OCI-LY7 (cell line): ENCODE results near the gene TBX15. TPM values are rescaled to one million over a fixed set of nuclear protein-coding genes. Genes with fewer than 3 reads are reported as not detected.

Experiments used
- BruUV-seq: library from RNA; stranded (reverse); fragments of 400-500 nt; replicated peaks from 2 replicates; lab custom pipeline; 2021; lab: Mats Ljungman, UMichigan
- CTCF ChIA-PET: fragments of 300-600 bp; sonication (Branson Sonifier 250); formaldehyde crosslinking; loops from one replicate; lab custom pipeline; 2022; ENCODE audit warnings: antibody characterized with exemption; ENCODE audit not compliant: unreplicated experiment; lab: Charles Lee
- POLR2A ChIA-PET: fragments of 300-600 bp; sonication (Branson Sonifier 250); formaldehyde crosslinking; loops from one replicate; lab custom pipeline; 2022; ENCODE audit warnings: antibody characterized with exemption; lab: Charles Lee
- DNase-seq: peaks from one replicate; pipeline ENCODE4 v3.0.0-alpha.2; 2015; ENCODE audit warnings: low spot score
- H2AFZ ChIP-seq: fragments of 200-600 bp; sonication (generic), shearing (Covaris generic); 2 replicates; pipeline ENCODE4 v1.6.1; 2014; ENCODE audit warnings: mild to moderate bottlenecking, antibody characterized with exemption, low read length, moderate library complexity
- H3K27ac ChIP-seq: fragments of 200-600 bp; sonication (generic); 2 replicates; pipeline ENCODE4 v1.5.1; 2014; ENCODE audit warnings: mixed run types, low read depth, mild to moderate bottlenecking, moderate library complexity, low read length, inconsistent platforms; ENCODE audit not compliant: poor library complexity, severe bottlenecking
- H3K36me3 ChIP-seq: fragments of 200-600 bp; sonication (generic); 2 replicates; pipeline ENCODE4 v1.6.1; 2014; ENCODE audit warnings: mild to moderate bottlenecking, antibody characterized with exemption, low read length, moderate library complexity, mixed read lengths; ENCODE audit not compliant: insufficient read depth
- H3K4me1 ChIP-seq: fragments of 200-600 bp; sonication (generic); 2 replicates; pipeline ENCODE4 v1.5.1; 2014; ENCODE audit warnings: mild to moderate bottlenecking, low read length; ENCODE audit not compliant: insufficient read depth, poor library complexity, severe bottlenecking
- H3K4me2 ChIP-seq: fragments of 200-600 bp; sonication (generic); 2 replicates; pipeline ENCODE4 v1.6.1; 2014; ENCODE audit warnings: mild to moderate bottlenecking, low read length
- H3K4me3 ChIP-seq: fragments of 200-600 bp; sonication (generic); 2 replicates; pipeline ENCODE4 v1.5.1; 2014; ENCODE audit warnings: mild to moderate bottlenecking, low read depth, low read length; ENCODE audit not compliant: poor library complexity, severe bottlenecking
- H3K79me2 ChIP-seq: fragments of 200-600 bp; sonication (generic); 2 replicates; pipeline ENCODE4 v1.6.1; 2016; ENCODE audit warnings: low read depth, mild to moderate bottlenecking, low read length, moderate library complexity, mixed read lengths; ENCODE audit not compliant: insufficient read depth
- H3K9me2 ChIP-seq: fragments of 200-600 bp; sonication (generic); 2 replicates; pipeline ENCODE4 v1.6.1; 2016; ENCODE audit warnings: mild to moderate bottlenecking, low read length, mixed read lengths; ENCODE audit not compliant: insufficient read depth
- H3K9me3 ChIP-seq: fragments of 200-600 bp; sonication (generic); 2 replicates; pipeline ENCODE4 v1.6.1; 2014; ENCODE audit warnings: mild to moderate bottlenecking, mixed run types, low read length, mixed read lengths
- H4K20me1 ChIP-seq: fragments of 200-600 bp; sonication (generic); 2 replicates; pipeline ENCODE4 v1.6.1; 2014; ENCODE audit warnings: mild to moderate bottlenecking, antibody characterized with exemption, low read length, moderate library complexity, mixed read lengths; ENCODE audit not compliant: insufficient read depth
- EZH2phosphoT487 ChIP-seq: fragments of 200-600 bp; sonication (generic); IDR thresholded peaks from 2 replicates; pipeline ENCODE4 v1.6.1; 2018; ENCODE audit warnings: low read depth, borderline replicate concordance, mild to moderate bottlenecking, mixed run types, antibody characterized with exemption, low read length, moderate library complexity, mixed read lengths
- intact Hi-C: fragments of 100-400 bp; cut with micrococcal nuclease; formaldehyde crosslinking; loops from one replicate; pipeline ENCODE4 v1.10.0; 2022; ENCODE audit not compliant: unreplicated experiment
- total RNA-seq, 2 experiments: library from RNA; depleted of rRNA in 1 of 2; stranded (reverse); fragments of >200 nt in 1 of 2; shearing (Covaris generic) in 1 of 2; gene quantifications; 2 replicates each; pipeline ENCODE4 v1.2.3, GENCODE V29; 2014 to 2022
- TF ChIP-seq, protein P1 (sequence below): fragments of 200-600 bp; sonication (generic); conservative IDR thresholded peaks from 2 replicates; pipeline ENCODE4 v1.5.1; 2014; ENCODE audit warnings: mild to moderate bottlenecking, antibody characterized with exemption, low read length, moderate library complexity, mixed read lengths

The TBX15 gene
- total RNA-seq, 2 experiments from 2014 or later, result 0.22 TPM; not detected in 1

DNA sequence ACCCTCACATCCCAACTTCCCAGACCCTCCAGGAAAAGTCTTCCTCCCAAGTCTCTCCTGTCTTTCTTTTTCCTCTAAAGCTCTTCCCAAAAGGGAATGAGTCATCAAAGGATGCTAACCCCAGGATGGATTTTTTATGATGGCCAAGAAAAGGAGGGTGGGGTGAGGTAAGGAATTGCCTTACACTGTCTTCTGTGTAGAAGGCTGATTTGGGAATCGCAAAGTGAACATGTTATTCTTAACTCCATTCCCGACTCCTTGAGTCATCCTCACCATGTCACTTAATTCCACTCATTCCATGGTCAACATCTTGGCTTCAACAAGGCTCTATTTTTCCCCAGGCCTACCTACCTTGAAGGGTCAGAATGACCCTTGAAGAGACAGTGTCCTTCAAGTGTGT, 44.0 kb downstream of the TBX15 start:
- Histone ChIP-seq H3K9me2 (no peaks in the 10 kb centered on the region), H3K36me3 (no peaks in the 10 kb centered on the region), H3K27ac (no peak overlapping the region), H3K4me1 (no peaks in the 10 kb centered on the region), H3K4me3 (no peak overlapping the region), H3K9me3 (no peaks in the 10 kb centered on the region), H2AFZ (no peak overlapping the region), H4K20me1 (no peaks in the 10 kb centered on the region), H3K4me2 (no peak overlapping the region), H3K79me2 (no peaks in the 10 kb centered on the region)
- DNase-seq, result no peak
- BruUV-seq, result no TSS peak
- no peak for TF ChIP-seq EZH2phosphoT487
- TF ChIP-seq, protein P1, sequence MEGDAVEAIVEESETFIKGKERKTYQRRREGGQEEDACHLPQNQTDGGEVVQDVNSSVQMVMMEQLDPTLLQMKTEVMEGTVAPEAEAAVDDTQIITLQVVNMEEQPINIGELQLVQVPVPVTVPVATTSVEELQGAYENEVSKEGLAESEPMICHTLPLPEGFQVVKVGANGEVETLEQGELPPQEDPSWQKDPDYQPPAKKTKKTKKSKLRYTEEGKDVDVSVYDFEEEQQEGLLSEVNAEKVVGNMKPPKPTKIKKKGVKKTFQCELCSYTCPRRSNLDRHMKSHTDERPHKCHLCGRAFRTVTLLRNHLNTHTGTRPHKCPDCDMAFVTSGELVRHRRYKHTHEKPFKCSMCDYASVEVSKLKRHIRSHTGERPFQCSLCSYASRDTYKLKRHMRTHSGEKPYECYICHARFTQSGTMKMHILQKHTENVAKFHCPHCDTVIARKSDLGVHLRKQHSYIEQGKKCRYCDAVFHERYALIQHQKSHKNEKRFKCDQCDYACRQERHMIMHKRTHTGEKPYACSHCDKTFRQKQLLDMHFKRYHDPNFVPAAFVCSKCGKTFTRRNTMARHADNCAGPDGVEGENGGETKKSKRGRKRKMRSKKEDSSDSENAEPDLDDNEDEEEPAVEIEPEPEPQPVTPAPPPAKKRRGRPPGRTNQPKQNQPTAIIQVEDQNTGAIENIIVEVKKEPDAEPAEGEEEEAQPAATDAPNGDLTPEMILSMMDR, result no peak
- ChIA-PET POLR2A (no interaction called here), CTCF (no interaction called here)
- intact Hi-C loops, result no loop called here

GRCh38 chr1:118940957-118941356, 47.2 kb downstream of the TBX15 start:
- TF ChIP-seq EZH2phosphoT487, result no peak
- TF ChIP-seq, protein P1, result no peak
- Histone ChIP-seq H3K4me1 (no peaks in the 10 kb centered on the region), H2AFZ (no peak overlapping the region), H3K9me3 (no peaks in the 10 kb centered on the region), H3K4me3 (no peak overlapping the region), H3K27ac (no peak overlapping the region), H4K20me1 (no peaks in the 10 kb centered on the region), H3K36me3 (no peaks in the 10 kb centered on the region), H3K79me2 (no peaks in the 10 kb centered on the region), H3K4me2 (no peak overlapping the region), H3K9me2 (no peaks in the 10 kb centered on the region)
- intact Hi-C loops, result no loop called here
- no TSS peak for BruUV-seq
- no peak for DNase-seq
- POLR2A ChIA-PET, result no interaction called here
- CTCF ChIA-PET, result no interaction called here

DNA sequence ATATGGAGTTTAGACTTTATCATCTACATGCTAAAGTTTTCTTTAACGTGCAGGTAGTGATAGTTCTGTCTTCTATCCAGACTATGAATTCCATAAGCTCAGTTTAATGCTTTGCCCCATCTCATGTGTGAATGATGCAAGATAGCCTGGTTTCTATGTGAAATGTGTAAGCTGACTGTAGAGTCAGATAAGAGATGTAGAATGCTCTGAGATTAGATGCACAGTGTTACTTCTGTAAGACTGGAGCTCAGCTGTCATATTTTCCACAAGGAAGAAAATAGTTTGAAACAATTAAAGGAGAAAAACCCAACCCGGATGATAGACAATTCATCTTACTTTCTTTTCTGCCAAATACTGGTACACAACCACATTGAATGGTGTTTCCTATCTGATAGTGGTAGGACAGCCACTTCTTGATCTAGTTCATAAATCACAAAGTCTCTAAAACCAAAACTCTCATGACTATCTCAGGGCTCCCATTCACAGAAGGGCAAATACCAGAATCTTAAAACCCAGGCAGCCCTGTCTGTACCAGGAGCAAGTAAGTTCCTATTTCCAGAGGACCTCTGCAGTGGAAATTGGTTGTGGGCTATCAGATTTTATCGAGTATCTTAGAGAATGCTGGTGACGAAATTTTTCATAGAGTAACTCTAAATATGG, 50.6 kb downstream of the TBX15 start:
- CTCF ChIA-PET, result no interaction called here
- no peak for DNase-seq
- no peak for TF ChIP-seq EZH2phosphoT487
- TF ChIP-seq, protein P1, result no peak
- POLR2A ChIA-PET, result no interaction called here
- Histone ChIP-seq H3K79me2 (no peaks in the 10 kb centered on the region), H3K4me1 (no peaks in the 10 kb centered on the region), H3K27ac (no peak overlapping the region), H3K9me2 (no peaks in the 10 kb centered on the region), H3K9me3 (no peaks in the 10 kb centered on the region), H3K4me2 (no peak overlapping the region), H2AFZ (no peak overlapping the region), H4K20me1 (no peaks in the 10 kb centered on the region), H3K4me3 (no peak overlapping the region), H3K36me3 (no peaks in the 10 kb centered on the region)
- intact Hi-C loops, result no loop called here
- BruUV-seq, result no TSS peak
